ENCODE results near the gene BIRC2. TPM values are rescaled to one million over a fixed set of nuclear protein-coding genes. Genes with fewer than 3 reads are reported as not detected.
A peak's percentile ranks its signal among the peaks of the same experiment; 100 is the strongest.

BIRC2 gene
- total RNA-seq, 1 donor from 2014 or later, result 63.9 TPM

DNA sequence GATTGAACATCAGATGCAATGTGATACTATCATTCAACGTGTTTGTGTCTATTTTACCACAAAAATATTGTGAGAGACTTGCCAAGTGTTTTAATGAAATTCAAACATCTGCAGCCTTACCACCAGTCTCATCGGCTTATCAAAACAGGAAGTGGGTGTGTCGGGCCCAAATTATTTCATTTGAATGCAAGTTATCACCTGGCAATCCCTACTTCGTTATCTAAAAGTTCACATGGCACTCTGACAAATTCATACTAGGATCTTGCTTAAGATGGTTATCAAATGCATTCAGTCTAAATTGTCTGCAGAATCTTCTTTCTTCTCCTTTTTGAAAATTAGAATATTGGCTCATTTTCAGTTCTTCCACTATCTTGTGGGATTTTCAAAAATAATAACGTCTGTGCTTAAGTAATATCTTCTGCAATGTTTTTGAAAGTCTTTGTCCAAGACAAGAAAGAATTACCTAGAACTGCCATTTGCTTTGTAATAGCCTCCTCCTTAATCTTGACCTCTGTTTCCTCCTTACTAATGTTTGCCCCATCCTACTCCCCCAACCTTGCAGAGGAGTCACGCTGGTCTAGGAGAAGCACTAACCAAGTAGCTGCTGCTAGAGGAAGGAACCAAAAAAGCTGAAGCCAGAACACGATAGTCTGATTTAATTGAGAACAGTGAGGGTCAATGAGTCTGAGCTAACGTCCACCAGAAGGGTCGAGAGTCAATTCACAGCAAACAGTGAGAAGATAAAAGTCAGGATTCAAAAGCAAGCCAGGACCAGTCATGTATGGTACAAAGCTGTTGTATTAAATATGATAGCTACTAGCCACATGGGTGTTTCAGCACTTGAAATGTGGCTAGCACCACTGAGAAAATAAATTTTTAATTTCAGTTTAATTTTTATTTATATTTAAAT is 39.9 kb upstream of the BIRC2 start:
- TF ChIP-seq, protein P1, sequence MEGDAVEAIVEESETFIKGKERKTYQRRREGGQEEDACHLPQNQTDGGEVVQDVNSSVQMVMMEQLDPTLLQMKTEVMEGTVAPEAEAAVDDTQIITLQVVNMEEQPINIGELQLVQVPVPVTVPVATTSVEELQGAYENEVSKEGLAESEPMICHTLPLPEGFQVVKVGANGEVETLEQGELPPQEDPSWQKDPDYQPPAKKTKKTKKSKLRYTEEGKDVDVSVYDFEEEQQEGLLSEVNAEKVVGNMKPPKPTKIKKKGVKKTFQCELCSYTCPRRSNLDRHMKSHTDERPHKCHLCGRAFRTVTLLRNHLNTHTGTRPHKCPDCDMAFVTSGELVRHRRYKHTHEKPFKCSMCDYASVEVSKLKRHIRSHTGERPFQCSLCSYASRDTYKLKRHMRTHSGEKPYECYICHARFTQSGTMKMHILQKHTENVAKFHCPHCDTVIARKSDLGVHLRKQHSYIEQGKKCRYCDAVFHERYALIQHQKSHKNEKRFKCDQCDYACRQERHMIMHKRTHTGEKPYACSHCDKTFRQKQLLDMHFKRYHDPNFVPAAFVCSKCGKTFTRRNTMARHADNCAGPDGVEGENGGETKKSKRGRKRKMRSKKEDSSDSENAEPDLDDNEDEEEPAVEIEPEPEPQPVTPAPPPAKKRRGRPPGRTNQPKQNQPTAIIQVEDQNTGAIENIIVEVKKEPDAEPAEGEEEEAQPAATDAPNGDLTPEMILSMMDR (IDR thresholded peaks at IDR 0.05; ENCODE audit: insufficient read depth, low read length, poor library complexity, severe bottlenecking), result no peak
- DNase-seq (ENCODE audit: low read depth), result no peak
- H3K4me3 ChIP-seq (ENCODE audit: low read depth, low read length), result no peak overlapping the region
- no peaks in the 10 kb centered on the region for H3K36me3 ChIP-seq (ENCODE audit: control insufficient read depth, insufficient read depth, low read length)
- no peaks in the 10 kb centered on the region for H3K27me3 ChIP-seq (ENCODE audit: control insufficient read depth, insufficient read depth, low read length)

DNA sequence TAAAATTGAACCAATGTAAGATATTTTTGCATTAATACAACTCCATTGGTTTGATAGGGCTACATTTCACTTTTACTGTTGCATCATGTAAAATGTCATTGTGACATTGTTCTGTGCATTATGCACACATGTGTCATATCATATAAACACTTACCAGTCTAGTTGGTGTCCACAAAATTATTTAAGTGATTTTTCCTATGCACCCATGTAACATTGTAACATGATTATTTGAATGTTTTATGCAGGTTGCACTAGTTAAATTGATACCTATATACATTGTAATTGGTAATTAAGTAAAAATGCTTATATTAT is 39.3 kb upstream of the BIRC2 start:
- no peaks in the 10 kb centered on the region for H3K27me3 ChIP-seq (ENCODE audit: control insufficient read depth, insufficient read depth, low read length)
- TF ChIP-seq, protein P1 (IDR thresholded peaks at IDR 0.05; ENCODE audit: insufficient read depth, low read length, poor library complexity, severe bottlenecking), result no peak
- no peak for DNase-seq (ENCODE audit: low read depth)
- H3K4me3 ChIP-seq (ENCODE audit: low read depth, low read length), result no peak overlapping the region
- no peaks in the 10 kb centered on the region for H3K36me3 ChIP-seq (ENCODE audit: control insufficient read depth, insufficient read depth, low read length)

DNA sequence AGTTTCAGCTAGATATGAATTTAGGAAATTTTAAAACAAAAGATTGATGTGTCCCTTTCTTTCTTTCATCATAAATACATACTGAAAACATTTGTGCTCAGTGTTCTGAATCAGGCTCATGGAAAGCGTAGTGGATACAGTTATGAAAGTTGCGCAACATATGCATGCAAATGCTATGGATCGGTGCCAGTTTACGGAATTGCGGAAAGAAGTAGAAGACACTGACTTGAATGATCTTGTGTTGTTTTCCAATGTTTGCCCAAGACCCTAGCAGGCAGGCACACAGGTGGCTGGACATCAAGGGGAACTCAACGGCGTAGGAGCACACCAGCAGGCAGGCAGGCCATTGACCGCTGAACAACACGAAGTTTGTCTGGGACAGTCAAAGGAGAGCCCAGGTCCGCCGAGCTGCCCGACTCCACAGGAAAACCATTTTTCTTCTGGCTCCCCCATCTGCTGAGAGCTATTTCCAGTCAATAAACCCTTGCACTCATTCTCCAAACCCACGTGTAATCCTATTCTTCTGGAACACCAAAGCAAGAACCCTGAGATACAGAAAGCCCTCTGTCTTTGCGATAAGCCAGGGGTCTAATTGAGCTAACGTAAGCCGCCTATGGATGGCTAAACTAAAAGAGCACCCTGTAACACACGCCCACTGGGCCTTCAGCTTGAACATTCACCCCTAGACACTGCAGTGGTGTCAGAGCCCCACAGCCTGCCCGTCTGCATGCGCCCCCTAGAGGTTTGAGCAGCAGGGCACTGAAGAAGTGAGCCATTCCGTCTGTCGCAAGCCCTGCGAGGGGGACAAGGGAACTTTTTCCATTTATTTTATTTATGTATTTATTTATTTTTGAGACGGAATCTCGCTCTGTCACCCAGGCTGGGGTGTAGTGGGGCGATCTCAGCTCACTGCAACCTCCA is 37.1 kb upstream of the BIRC2 start:
- Histone ChIP-seq H3K27me3 (ENCODE audit: control insufficient read depth, insufficient read depth, low read length) (no peaks in the 10 kb centered on the region), H3K36me3 (ENCODE audit: control insufficient read depth, insufficient read depth, low read length) (no peaks in the 10 kb centered on the region), H3K4me3 (ENCODE audit: low read depth, low read length) (no peak overlapping the region)
- no peak for DNase-seq (ENCODE audit: low read depth)
- TF ChIP-seq, protein P1 (IDR thresholded peaks at IDR 0.05; ENCODE audit: insufficient read depth, low read length, poor library complexity, severe bottlenecking), result peak; percentile 5

DNA sequence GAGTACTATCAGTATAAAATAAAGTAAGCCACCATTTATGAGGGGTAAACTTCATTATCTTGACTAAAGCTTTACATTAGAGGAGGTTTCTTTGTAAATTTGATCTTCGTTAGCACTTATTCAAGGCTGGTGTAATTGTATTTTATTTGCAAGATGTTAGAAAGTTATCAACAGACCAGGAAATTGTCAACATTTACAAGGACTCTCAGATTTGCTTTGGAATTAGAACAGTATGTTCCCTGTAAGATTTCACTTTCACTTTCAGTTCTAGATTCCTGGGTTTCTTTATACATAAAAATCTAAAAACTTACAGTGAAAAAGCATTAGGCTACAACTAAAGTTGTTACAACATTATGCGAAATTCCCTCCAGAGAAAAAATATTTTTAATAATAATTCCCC is 34.3 kb upstream of the BIRC2 start:
- H3K27me3 ChIP-seq (ENCODE audit: control insufficient read depth, insufficient read depth, low read length), result no peaks in the 10 kb centered on the region
- no peak overlapping the region for H3K4me3 ChIP-seq (ENCODE audit: low read depth, low read length)
- DNase-seq (ENCODE audit: low read depth), result no peak
- TF ChIP-seq, protein P1 (IDR thresholded peaks at IDR 0.05; ENCODE audit: insufficient read depth, low read length, poor library complexity, severe bottlenecking), result no peak
- no peaks in the 10 kb centered on the region for H3K36me3 ChIP-seq (ENCODE audit: control insufficient read depth, insufficient read depth, low read length)

DNA sequence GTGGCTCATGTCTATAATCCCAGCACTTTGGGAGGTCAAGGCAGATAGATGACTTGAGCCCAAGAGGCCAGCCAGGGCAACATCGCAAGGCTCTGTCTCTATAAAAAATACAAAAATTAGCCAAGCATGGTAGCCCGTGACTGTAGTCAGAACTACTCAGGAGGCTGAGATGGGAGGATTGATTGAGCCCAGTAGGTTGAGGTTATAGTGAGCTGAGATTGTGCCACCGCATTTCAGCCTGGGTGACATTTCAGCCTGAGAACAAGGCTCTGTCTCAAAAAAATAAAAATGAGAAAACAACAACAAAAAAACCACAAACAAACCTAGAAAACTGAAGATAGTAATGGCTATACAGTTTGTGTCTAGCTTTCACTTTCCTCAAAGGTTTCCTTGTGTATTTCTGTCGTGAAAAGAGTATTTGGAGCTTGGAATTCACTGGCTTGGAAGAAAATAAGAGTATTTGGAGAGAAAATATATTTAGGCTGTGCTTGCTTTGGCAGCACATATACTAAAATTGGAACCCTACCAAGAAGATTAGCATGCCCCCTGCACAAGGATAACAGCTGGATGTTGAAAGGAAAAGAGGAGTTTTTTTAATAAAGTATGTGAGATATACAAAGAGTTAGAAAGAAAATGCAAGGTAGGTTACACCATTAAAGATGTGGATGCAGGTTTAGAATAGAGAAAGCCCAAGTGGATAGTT is 33.6 kb upstream of the BIRC2 start:
- no peak for DNase-seq (ENCODE audit: low read depth)
- Histone ChIP-seq H3K27me3 (ENCODE audit: control insufficient read depth, insufficient read depth, low read length) (no peaks in the 10 kb centered on the region), H3K4me3 (ENCODE audit: low read depth, low read length) (no peak overlapping the region), H3K36me3 (ENCODE audit: control insufficient read depth, insufficient read depth, low read length) (no peaks in the 10 kb centered on the region)
- TF ChIP-seq, protein P1 (IDR thresholded peaks at IDR 0.05; ENCODE audit: insufficient read depth, low read length, poor library complexity, severe bottlenecking), result no peak
